Erythroblast (primary cell): ENCODE measurements around the gene MYO18A.
A peak's percentile ranks its signal among the peaks of the same experiment; 100 is the strongest.
"Not testable (repeated sequence)": the region's sequence is repeated elsewhere in the genome, so short reads cannot be mapped to it uniquely, and the experiment has no call there.

Experiments
- DNase-seq, 2 experiments: peaks; one replicate each; lab custom pipeline; 2025; lab: John Stamatoyannopoulos, UW
- GATA1 ChIP-seq: IDR thresholded peaks from 2 replicates; pipeline ENCODE4 v1.6.1; 2011; ENCODE audit warnings: low read depth, mild to moderate bottlenecking, control low read depth, low read length, moderate library complexity
- POLR2A ChIP-seq: IDR thresholded peaks from 2 replicates; pipeline ENCODE4 v1.6.1; 2011; ENCODE audit warnings: mild to moderate bottlenecking, low read length

Gene MYO18A, protein sequence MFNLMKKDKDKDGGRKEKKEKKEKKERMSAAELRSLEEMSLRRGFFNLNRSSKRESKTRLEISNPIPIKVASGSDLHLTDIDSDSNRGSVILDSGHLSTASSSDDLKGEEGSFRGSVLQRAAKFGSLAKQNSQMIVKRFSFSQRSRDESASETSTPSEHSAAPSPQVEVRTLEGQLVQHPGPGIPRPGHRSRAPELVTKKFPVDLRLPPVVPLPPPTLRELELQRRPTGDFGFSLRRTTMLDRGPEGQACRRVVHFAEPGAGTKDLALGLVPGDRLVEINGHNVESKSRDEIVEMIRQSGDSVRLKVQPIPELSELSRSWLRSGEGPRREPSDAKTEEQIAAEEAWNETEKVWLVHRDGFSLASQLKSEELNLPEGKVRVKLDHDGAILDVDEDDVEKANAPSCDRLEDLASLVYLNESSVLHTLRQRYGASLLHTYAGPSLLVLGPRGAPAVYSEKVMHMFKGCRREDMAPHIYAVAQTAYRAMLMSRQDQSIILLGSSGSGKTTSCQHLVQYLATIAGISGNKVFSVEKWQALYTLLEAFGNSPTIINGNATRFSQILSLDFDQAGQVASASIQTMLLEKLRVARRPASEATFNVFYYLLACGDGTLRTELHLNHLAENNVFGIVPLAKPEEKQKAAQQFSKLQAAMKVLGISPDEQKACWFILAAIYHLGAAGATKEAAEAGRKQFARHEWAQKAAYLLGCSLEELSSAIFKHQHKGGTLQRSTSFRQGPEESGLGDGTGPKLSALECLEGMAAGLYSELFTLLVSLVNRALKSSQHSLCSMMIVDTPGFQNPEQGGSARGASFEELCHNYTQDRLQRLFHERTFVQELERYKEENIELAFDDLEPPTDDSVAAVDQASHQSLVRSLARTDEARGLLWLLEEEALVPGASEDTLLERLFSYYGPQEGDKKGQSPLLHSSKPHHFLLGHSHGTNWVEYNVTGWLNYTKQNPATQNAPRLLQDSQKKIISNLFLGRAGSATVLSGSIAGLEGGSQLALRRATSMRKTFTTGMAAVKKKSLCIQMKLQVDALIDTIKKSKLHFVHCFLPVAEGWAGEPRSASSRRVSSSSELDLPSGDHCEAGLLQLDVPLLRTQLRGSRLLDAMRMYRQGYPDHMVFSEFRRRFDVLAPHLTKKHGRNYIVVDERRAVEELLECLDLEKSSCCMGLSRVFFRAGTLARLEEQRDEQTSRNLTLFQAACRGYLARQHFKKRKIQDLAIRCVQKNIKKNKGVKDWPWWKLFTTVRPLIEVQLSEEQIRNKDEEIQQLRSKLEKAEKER (N-terminal part only)

DNA sequence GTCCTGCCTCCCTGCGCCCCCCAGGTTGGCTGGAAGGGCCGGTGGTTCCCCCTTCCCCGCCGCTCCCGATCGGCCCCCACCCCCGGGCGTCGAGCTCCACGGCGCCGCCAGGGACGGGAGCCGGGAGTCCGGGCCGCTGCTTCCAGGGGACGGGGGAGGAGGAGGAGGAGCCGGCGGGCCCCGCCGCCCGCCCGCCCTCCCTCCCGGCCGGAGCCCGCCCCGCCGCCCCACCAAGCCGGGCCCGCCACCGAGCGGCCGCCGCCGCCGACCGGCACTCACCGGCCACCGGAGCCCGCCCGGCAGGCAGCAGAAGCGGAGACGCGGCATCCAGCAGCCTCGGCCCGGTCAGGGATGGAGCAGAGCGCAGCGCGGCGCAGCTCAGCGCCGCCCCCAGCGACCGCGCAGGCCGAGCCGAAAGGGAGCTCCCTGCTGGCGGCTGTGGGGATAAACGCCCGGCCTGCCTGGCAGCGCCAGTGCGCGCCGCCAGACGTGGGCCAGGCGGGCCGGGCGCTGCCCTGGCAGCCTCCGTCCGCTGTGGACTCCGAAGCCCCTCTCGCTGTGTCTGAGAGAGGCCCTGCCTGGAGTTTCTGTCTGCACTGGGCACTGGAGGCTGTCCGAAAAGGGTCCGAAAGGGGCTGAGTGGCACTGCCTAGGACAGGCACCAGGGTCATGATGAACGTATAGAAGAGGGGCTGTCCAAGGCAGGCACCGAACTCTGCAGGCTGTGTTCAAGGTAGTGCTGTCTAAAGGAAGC is at the start of gene MYO18A:
MYO18A (minus strand) TSS at position 365 of the 754 bp plus-strand sequence. CDS start 13,458 bp downstream, outside the sequence.
- TF ChIP-seq POLR2A (peak; percentile 30), GATA1 (no peak)
- DNase-seq: peak; percentile 81 to 88

DNA sequence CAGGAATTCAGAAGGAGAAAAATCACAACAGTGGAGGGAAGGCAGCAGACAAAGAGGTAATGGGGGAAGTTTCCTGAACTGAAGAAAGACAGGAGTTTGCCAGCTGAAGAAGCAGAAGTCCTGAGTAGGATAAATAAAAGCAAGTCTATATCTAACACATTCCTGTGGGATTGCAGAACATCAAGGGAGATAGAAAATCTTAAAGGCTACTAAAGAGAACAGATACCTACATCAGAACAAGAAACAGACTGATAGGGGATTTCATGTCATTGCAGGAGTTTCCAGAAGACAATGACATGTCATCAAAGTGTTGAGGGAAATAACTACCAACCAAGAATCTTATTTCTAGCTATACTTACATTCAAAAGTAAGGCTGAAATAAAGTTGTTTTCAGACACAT is 45.2 kb upstream of the MYO18A start:
- DNase-seq: no peak
- TF ChIP-seq POLR2A (no peak), GATA1 (no peak)

DNA sequence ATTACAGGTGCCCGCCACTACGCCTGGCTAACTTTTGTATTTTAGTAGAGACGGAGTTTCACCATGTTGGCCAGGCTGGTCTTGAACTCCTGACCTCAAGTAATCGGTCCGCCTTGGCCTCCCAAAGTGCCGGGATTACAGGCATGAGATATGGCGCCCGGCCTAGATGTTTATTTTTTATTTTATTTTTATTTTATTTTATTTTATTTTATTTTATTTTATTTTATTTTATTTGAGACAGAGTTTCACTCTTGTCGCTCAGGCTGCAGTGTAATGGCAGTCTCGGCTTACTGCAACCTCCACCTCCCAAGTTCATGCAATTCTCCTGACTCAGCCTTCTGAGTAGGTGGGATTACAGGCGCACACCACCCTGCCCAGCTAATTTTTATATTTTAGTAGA is 41.1 kb upstream of the MYO18A start:
- not testable (repeated sequence) for DNase-seq

DNA sequence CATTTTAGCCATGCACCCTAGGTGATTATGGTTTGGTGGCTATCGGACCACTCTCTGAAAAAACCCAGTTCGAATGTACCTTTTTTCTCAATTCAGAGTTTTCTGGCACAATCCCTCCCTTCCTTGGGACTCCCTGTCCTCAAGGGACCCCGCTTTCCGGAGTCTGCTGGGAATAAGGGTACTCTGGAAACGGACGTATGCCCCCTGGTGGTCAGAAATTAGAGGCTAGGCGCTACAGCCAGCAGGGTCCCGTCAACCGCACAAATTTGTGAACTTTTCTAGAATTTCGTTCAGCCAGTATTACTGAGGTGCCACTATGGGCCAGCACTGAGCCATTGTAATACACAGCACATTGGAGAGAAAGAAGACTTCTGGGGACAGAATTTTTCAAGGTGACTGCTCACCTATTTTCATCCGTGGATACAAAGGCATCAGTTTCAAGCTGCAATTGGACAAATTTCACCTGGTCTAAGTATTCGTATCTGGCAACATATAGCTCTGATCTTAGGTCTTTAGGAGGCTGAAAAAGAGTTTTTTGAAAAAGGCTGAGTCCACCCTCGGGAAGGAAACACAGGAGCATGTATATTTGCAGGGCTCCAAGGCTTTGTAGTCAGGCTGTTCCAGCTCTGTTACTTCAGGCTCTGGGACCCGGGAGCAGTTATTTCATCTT is 39.3 kb upstream of the MYO18A start:
- TF ChIP-seq POLR2A (no peak), GATA1 (no peak)
- peak; percentile 72 to 84 for DNase-seq

DNA sequence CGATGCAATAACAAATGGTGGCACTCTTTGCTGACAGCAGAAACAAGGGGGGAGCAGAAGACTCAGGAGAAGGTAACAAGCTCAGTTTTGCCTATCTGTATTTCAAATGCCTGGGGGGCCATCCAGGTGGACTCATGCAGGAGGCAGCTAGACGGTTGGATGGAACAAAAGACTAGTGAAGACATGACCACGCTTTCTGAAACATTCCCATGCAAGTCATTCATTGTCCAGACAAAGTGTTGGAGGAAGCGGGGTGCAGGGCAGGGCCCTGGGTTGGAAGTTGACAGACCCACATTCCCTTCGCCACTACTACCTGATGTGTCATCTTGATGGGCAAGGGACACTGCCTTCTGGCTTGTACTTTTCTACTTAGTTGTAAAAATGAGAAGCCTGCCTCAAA is 36.7 kb upstream of the MYO18A start:
- no peak for DNase-seq
- TF ChIP-seq GATA1: no peak
- TF ChIP-seq POLR2A: no peak

DNA sequence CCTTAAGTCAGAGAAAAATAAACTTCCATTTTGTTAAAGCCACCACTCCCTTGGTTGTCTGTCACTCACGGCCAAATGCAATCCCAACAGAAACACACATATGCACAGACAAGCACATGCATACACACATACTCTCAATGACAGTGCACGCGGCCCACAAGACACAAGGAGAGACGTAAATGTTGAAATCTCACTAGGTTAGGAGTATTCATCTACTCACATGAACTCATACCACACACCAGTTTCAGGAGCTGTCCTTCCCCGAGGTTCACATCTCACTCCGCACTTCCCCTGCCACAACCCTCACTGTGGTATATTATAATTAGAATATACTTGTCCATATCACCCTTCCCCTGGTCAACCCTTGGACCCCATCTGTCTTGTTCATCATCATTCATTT is 36.0 kb upstream of the MYO18A start:
- no peak for DNase-seq
- no peak for TF ChIP-seq GATA1
- no peak for TF ChIP-seq POLR2A

DNA sequence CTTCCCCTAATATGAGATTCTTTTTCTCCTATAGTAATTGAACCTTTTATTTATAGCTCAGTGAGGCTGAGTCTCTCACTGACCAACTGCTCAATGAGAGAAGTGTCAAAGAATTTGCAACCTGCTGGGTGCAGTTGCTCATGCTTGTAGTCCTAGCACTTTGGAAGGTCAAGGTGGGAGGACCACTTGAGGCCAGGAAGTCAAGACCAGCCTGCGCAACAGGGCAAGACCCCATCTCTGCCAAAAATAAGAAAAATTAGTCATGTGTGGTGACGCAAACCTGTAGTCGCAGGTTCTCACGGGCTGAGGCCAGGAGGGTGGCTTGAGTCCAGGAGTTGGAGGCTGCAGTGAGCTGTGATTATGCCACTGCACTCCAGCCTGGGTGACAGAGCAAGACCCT is 35.5 kb upstream of the MYO18A start:
- TF ChIP-seq GATA1 (no peak), POLR2A (no peak)
- DNase-seq: no peak

DNA sequence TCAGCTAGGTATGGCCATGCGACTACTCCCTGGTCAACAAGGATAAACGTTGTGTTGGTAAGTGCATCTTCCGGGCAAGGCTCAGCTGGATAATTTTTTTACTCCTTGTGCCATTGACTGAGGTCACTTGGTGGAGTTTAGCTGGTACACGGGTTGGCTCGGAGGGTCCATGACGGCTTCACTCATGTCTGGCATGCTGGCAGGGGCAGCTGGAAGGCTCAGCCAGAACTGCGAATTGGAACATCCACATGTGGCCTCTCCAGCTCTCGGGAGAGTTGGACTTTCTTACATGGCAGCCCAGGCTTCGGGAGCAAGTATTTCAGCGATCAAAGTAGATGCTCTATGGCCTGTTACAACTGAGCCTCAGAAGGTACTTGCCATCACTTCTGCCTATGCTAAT is 35.0 kb upstream of the MYO18A start:
- no peak for DNase-seq
- TF ChIP-seq GATA1 (no peak), POLR2A (no peak)

DNA sequence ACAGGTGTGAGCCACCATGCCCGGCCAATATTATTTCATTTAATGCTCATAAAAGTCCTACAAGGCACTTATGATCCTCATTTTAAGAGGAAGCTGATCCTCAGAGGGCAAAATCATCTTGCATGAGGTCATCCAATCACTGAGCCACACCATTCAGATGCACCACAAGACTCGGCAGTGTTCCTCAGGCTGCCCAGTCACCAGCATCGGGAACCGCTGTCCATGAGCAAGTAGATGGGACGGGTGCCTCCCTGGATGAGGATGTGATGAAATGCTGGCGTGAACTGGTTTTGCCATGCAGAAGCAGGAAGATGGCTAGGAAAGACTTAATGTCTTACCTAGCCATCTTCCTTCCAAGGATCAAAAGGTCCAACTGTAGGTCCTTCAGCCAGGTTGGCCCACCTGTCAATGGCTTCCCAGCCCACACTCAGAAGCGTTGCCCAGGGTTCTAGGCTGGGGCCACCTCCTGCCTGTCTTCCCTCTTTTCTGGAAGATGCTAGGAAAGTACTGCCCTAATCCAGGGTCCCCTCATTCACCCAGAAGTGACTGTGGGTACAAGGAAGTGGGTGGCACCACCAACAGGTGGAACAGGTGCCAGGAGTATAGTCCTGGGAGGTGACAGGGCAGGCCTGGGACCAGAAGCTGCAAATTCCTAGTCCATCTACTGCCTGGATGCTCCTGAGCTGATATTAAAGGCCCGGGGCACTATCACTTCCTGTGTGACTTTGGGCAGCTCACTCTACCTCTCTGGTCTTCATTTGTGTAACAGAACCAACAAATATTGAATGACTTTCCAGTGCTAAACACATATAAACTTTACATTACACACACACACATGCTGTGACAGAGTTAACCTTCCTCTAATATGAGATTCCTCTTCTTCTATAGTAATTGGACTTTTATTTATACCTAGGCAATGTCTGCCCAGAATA is 34.3 kb upstream of the MYO18A start:
- TF ChIP-seq GATA1 (no peak), POLR2A (no peak)

DNA sequence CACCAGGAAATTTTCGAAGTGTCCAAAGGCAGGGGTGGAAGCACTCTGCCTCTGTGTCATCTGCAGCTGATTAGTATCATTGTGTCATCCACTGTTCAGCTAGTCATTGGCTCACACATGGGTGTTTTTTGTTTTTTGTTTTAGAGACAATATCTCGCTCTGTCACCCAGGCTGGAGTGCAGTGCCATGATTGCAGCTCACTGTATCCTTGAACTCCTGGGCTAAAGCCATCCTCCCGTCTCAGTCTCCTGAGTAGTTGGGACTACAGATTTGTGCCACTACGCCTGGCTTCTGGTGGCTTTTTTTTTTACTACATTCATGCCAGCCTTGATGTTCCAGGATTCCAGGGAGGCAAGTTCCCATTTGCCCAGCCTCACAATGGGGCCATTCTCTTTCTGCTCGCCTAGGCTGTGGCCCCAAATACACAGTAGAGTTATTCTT is 32.5 kb upstream of the MYO18A start:
- TF ChIP-seq POLR2A (no peak), GATA1 (no peak)

More for the DNA sequence above, 34.3 kb upstream of the MYO18A start:
- no peak for DNase-seq

DNA sequence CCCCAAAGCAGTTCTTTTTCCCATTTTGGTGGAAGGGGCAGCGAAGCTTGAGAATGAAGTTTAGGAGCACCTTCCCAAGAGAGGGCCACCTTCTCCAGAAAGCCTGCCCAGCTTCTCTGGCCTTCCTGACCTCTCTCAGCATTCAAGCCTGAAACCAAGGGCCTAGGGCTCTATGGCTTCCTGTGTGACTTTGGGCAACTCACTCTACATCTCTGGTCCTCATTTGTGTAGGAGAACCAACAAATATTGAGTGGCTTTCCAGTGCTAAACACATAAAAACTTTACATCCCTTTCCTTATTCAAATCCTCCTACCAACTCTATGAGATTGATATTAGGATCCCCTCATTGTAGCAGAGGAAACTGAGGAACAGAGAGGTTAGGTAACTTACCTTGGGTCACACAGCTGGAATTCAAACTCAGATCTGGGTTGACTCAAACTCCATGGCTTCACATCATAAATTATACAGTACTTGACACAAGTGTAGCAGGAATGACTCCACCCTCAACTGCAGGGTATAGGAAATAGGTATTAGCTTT is 32.0 kb upstream of the MYO18A start:
- TF ChIP-seq POLR2A: no peak
- no peak for TF ChIP-seq GATA1
- no peak for DNase-seq

More for the DNA sequence above, 32.5 kb upstream of the MYO18A start:
- DNase-seq: no peak
